Adrenal gland (tissue), 12 donors: Measurements from ENCODE around the gene CHRNA10. TPM values are rescaled to one million over a fixed set of nuclear protein-coding genes. Genes with fewer than 3 reads are reported as not detected.

Experiments used
- DNase-seq, 7 donors: peaks; one replicate each; pipeline ENCODE4 v3.0.0-alpha.2; 2019 to 2020
- H3K27ac ChIP-seq, 5 donors: fragments of 200-600 bp; sonication (generic) in 4 of 5; 1 replicate in 3 of 5; 2 replicates in 2 of 5; pipeline versions ENCODE4 v1.5.1 to v1.8.0; 2016 to 2020; ENCODE audit warnings: mild to moderate bottlenecking in 1 of 5
- H3K27me3 ChIP-seq: fragments of 200-600 bp; 2 replicates; pipeline ENCODE4 v1.8.0; 2021
- H3K36me3 ChIP-seq, 2 donors: fragments of 200-600 bp; replicated peaks in 1 of 2; 1 replicate in 1 of 2; 2 replicates in 1 of 2; pipeline versions ENCODE4 v1.5.1 to v1.8.0; 2018 to 2022
- H3K4me1 ChIP-seq, 2 donors: fragments of 200-600 bp; replicated peaks in 1 of 2; 1 replicate in 1 of 2; 2 replicates in 1 of 2; pipeline versions ENCODE4 v1.5.1 to v1.8.0; 2018 to 2021
- H3K4me3 ChIP-seq, 4 donors: fragments of 200-600 bp; sonication (generic) in 3 of 4; one replicate each; pipeline ENCODE4 v1.5.1; 2016 to 2018
- H3K9me3 ChIP-seq, 3 donors: fragments of 200-600 bp; sonication (generic) in 1 of 3; replicated peaks in 1 of 3; 1 replicate in 2 of 3; 2 replicates in 1 of 3; pipeline versions ENCODE4 v1.5.1 to v1.8.0; 2016 to 2021
- POLR2A ChIP-seq, 2 donors: fragments of 450-650 bp; IDR thresholded peaks; one replicate each; pipeline ENCODE4 v1.6.1; 2017; ENCODE audit warnings: antibody characterized with exemption in 2 of 2, mild to moderate bottlenecking in 2 of 2, moderate library complexity in 1 of 2
- WGBS, 4 donors: extraction: QIAGEN DNeasy Blood & Tissue Kit in 2 of 4; methylation state at CpG; one replicate each; pipeline versions ENCODE4 v1.1.5 to v1.1.7; 2013 to 2017; 5-methylcytosine and 5-hydroxymethylcytosine counted together
- intact Hi-C, 2 donors: fragments of 100-400 bp; cut with DNase I; formaldehyde crosslinking; loops; one replicate each; pipeline versions ENCODE4 v1.14.1 to v1.15.0; 2022 to 2023
- polyA plus RNA-seq, 3 donors: library from polyadenylated mRNA; stranded (reverse); fragments of 200-250 nt in 2 of 3; fragments of 350-450 nt in 1 of 3; fragmentation: Illumina TruSeq in 1 of 3; extraction: RNeasy Lipid Tissue Mini Kit (QIAGEN cat#74804) in 1 of 3; gene quantifications; one replicate each; pipeline ENCODE4 v1.2.3, GENCODE V29; 2013 to 2014
- total RNA-seq, 9 donors: library from RNA; depleted of rRNA in 4 of 9; stranded (reverse); fragments of >200 nt in 4 of 9; fragments of 120-200 nt in 1 of 9; fragmentation: NEBNext Ultra II Directional in 1 of 9; extraction: Animal tissue kit (Norgen Biotek cat#: 25700) in 1 of 9; gene quantifications; one replicate each; pipeline versions ENCODE4 v1.1.0 to v1.2.4, GENCODE V29; 2013 to 2023
- TF ChIP-seq, protein P1 (sequence below), 6 experiments: fragments of 450-650 bp in 4 of 6; fragments of 200-600 bp in 2 of 6; sonication (generic) in 1 of 6; IDR thresholded peaks; 1 replicate in 5 of 6; 2 replicates in 1 of 6; pipeline versions ENCODE4 v1.5.1 to v1.8.0; 2016 to 2021; ENCODE audit warnings: antibody characterized with exemption in 6 of 6, mild to moderate bottlenecking in 2 of 6, moderate library complexity in 1 of 6
- donor health status: healthy with polysubstance abuse.
- donor health status: Bipolar disorder and iron deficiency.
- donor health status: DM: yes; HTN: yes; CAD: no.
- donor health status: DM: no; HTN: no; CAD: no.
- donor health status: DM: no; HTN: no; CAD: no.
- donor health status: DM: yes; HTN: yes; CAD: no.

Gene CHRNA10
- total and polyA plus RNA-seq, 12 donors: 0.13 to 3.0 (median 0.81) TPM; not detected in 2

DNA sequence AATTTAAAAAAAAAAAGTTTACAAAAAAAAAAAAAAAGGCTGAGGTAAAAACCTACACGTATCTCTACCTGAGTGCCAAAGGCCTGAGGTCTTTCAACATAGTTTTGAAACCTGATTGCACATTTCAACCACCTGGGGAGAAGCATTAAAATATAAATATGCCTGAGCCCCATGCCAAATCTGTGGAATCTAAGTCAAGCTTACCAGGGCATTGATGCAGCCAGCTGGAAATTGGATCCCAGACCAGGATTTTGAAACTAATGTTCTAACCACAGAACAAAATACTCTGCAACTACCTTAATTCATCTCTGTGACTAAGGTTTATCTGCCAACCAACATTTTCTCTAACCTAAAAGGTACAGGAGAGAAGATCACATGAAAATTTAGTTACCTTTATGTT is 38.8 kb upstream of the CHRNA10 start:
- Histone ChIP-seq H3K9me3 (no peaks in the 10 kb centered on the region), H3K27me3 (no peaks in the 10 kb centered on the region), H3K4me3 (no peak overlapping the region), H3K27ac (no peak overlapping the region), H3K36me3 (peaks cover 0 to 49% of the 10 kb centered on the region in 2 donors), H3K4me1 (no peaks in the 10 kb centered on the region)
- intact Hi-C loops: no loop called here
- WGBS, 4 donors: 80 to 93% (median 87%) methylated on average over 1 of the region's 1 CpG
- TF ChIP-seq, protein P1, sequence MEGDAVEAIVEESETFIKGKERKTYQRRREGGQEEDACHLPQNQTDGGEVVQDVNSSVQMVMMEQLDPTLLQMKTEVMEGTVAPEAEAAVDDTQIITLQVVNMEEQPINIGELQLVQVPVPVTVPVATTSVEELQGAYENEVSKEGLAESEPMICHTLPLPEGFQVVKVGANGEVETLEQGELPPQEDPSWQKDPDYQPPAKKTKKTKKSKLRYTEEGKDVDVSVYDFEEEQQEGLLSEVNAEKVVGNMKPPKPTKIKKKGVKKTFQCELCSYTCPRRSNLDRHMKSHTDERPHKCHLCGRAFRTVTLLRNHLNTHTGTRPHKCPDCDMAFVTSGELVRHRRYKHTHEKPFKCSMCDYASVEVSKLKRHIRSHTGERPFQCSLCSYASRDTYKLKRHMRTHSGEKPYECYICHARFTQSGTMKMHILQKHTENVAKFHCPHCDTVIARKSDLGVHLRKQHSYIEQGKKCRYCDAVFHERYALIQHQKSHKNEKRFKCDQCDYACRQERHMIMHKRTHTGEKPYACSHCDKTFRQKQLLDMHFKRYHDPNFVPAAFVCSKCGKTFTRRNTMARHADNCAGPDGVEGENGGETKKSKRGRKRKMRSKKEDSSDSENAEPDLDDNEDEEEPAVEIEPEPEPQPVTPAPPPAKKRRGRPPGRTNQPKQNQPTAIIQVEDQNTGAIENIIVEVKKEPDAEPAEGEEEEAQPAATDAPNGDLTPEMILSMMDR (IDR thresholded peaks at IDR 0.05): no peak
- TF ChIP-seq POLR2A (IDR thresholded peaks at IDR 0.05): no peak
- DNase-seq: no peak

DNA sequence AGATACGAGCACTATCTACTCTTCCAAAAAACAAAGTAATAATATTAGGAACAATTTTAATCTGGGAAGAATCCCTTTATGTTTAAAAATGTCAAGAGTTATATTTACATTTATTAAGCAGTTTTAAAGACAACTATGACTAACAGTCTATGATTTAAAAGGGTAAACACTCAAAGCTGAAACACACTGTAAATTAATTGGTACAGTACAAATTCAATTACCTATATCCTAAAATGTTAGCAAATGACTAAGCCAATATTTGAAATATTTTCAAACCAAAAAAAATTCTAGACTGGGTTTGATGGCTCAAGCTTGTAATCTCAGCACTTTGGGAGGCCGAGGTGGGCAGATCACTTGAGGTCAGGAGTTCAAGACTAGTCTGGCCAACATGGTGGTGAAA is 36.0 kb upstream of the CHRNA10 start:
- H3K4me1 ChIP-seq: no peaks in the 10 kb centered on the region
- DNase-seq: no peak
- peaks cover 0 to 52% of the 10 kb centered on the region in 2 donors for H3K36me3 ChIP-seq
- intact Hi-C loops: no loop called here
- no peaks in the 10 kb centered on the region for H3K9me3 ChIP-seq
- no peaks in the 10 kb centered on the region for H3K27me3 ChIP-seq
- no peak overlapping the region for H3K27ac ChIP-seq
- WGBS, 4 donors: 94 to 100% (median 95%) methylated on average over 2 of the region's 2 CpGs
- no peak for TF ChIP-seq POLR2A (IDR thresholded peaks at IDR 0.05)
- no peak overlapping the region for H3K4me3 ChIP-seq

DNA sequence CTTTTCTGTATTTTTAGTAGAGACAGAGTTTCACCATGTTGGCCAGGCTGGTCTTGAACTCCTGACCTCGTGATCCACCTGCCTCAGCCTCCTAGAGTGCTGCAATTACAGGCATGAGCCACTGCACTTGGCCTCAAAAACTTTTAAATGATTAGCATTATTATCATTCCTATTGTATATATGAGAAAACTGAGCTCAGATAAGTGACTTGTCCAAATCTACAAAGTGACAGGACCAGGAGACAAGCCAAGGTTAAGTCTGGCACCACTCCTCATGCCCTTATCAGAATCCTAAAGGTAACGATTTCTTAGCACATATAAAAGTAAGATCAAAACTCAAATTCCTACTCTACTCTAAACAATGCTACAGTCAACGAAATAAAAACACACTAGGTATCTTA is 32.2 kb upstream of the CHRNA10 start:
- peaks cover 0 to 55% of the 10 kb centered on the region in 2 donors for H3K36me3 ChIP-seq
- no peaks in the 10 kb centered on the region for H3K27me3 ChIP-seq
- H3K4me1 ChIP-seq: no peaks in the 10 kb centered on the region
- no peak overlapping the region for H3K4me3 ChIP-seq
- intact Hi-C loops: no loop called here
- TF ChIP-seq, protein P1 (IDR thresholded peaks at IDR 0.05): no peak
- TF ChIP-seq POLR2A (IDR thresholded peaks at IDR 0.05): no peak
- no peak for DNase-seq
- WGBS, 4 donors: 67 to 82% (median 77%) methylated on average over 3 of the region's 3 CpGs
- no peak overlapping the region for H3K27ac ChIP-seq
- H3K9me3 ChIP-seq: no peaks in the 10 kb centered on the region

DNA sequence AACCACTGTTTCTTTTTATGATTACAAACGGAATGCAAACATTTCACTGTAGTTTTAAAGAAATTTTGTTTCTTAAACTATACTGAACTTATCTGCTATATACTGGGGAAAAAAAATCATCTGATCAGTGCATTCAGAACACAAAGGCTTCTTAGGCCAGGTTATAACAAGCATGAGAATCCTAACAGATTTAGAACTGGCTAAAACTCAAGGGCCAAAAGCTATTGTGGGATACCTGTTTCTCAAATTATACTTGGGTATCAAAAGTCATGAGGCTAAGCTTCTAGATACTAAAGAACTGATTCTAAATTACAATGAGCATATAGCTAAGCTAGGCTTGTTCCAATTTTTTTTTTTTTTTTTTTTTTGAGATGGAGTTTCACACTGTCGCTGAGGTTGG is 29.7 kb upstream of the CHRNA10 start:
- intact Hi-C loops: no loop called here
- no peaks in the 10 kb centered on the region for H3K27me3 ChIP-seq
- no peak for DNase-seq
- no peaks in the 10 kb centered on the region for H3K9me3 ChIP-seq
- H3K4me3 ChIP-seq: no peak overlapping the region
- TF ChIP-seq POLR2A (IDR thresholded peaks at IDR 0.05): no peak
- TF ChIP-seq, protein P1 (IDR thresholded peaks at IDR 0.05): no peak
- no peak overlapping the region for H3K27ac ChIP-seq
- peaks cover 0 to 77% of the 10 kb centered on the region in 2 donors for H3K36me3 ChIP-seq
- WGBS, 4 donors: 93 to 96% (median 94%) methylated on average over 2 of the region's 2 CpGs
- no peaks in the 10 kb centered on the region for H3K4me1 ChIP-seq

DNA sequence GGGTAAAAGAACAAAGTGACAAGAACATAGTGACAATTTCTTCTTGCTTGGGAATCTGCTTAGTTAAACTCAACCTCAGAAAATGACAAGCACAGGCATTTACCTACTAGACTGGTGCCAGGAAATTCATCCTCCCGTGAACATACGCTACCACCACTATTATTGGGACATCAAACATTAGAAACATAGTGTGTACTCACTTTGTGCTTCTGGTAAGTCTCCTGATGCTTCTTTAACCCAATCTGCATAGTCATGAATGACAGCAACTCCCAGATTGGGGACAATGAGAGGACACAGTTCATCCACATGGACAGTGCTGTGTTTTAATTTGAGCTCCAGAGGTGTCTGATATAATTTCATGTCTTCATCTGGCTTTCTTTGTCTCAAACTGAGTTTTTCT is 29.2 kb upstream of the CHRNA10 start:
- DNase-seq: no peak
- H3K4me1 ChIP-seq: no peaks in the 10 kb centered on the region
- H3K9me3 ChIP-seq: no peaks in the 10 kb centered on the region
- H3K4me3 ChIP-seq: no peak overlapping the region
- H3K27ac ChIP-seq: no peak overlapping the region
- intact Hi-C loops: no loop called here
- no peaks in the 10 kb centered on the region for H3K27me3 ChIP-seq
- TF ChIP-seq, protein P1 (IDR thresholded peaks at IDR 0.05): no peak
- no peak for TF ChIP-seq POLR2A (IDR thresholded peaks at IDR 0.05)
- WGBS, 4 donors: 94 to 100% (median 97%) methylated on average over 2 of the region's 2 CpGs
- H3K36me3 ChIP-seq: peaks cover 0 to 79% of the 10 kb centered on the region in 2 donors
